Measurements from ENCODE around the gene LEF1.

GRCh38 chr4:108192056-108192455, 23.3 kb upstream of the LEF1 start:
- TF ChIP-seq CTCF (IDR thresholded peaks at IDR 0.05) (no peak), POLR2AphosphoS5 (IDR thresholded peaks at IDR 0.05) (no peak)
